ENCODE data around the gene PTPN1.
"Not testable (repeated sequence)": the region's sequence is repeated elsewhere in the genome, so short reads cannot be mapped to it uniquely, and the experiment has no call there.

The PTPN1 gene

DNA sequence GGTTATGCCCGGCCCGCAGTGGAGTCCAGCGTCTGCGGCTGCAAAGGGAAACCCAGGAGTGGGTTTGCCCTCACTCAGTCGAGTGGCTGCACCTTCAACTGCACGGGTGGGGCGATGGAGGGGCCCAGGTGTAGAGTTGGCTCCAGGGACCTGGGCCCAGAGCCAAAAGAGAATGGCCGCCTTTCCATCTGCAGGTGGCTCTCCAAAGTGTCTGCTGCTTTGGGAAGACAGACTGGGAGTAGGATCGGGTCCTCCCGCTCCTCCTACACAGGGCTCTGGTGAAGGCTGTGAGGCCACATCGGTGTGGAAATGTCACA is 80.1 kb downstream of the PTPN1 start:
- no peak for DNase-seq (ENCODE audit: low read depth, low spot score)

DNA sequence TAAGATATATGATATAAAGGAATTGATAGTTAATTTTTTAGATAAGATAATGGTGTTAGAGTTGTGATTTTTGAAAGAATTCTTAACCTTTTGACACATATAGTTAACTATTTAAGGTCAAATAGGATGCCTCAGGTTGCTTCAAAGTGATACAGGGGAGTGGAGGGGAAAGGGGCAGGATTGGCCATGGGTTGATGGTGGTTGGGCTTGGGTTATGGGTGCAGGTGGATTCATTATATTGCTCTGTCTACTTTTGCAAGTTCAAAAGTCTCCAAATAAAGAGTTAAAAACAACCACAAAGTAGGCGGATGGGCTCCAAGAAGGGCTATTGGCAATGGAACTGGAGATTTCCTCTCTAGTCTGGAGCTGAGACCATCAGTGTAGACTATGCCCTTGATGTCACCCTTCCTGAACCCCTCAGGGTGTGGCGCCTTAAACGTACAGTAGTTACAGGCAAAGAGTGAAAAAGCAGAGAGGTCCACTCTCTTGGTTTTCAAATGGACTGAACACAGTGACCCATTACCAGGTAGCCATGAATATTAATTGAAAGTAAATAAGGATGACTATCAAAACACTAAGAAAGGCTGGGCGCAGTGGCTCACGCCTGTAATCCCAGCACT is 81.2 kb downstream of the PTPN1 start:
- DNase-seq (ENCODE audit: low read depth, low spot score) = no peak

DNA sequence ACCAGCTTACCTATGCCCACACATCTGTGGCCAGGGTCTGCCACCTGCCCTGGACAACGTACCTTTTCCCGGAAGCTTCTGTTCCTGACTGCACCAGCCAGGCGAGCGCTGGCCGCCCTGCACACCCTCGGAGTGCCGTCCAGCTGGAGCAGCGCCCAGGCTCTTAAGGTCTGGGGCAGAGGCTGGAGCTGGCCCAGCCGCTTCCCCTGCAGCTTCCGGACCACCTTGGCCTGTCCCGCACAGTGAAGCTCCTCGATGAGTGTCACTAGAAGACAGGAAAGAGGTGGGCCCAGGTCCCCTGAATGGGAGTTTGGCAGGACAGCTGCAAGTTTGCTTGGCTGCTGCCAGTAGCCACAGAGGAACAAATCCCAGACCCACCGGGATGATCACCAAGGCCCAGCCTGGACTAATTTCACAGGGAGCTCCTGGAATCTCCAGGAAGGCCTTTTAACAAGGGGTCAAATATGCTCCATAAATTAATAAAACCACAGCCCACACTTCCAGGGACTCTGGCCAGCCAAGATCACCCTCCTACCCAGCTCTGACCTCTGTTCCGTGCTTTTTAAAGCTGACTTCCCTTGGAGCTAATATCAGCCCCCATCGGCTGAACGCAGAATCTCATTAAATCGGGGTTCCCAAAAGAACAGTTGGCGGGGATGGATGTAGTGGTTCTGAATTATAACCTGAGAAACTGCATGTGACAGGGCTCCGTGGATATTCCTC is 82.3 kb downstream of the PTPN1 start:
- DNase-seq (ENCODE audit: low read depth, low spot score) = no peak

DNA sequence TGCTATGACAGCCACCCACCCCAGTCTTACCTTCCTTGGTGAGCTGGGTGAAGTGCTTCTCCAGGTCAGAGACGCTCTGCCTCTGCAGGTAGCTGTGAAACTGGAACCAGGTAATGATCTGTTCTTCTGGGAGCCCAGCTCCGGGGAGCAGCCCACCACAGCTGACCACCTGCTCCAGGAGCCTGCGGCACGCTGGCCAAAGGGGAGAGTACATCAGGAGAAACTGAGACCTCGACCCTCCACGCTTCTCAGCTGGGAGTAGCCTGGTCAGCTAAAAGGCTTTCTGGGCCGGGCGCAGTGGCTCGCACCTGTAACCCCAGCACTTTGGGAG is 82.8 kb downstream of the PTPN1 start:
- DNase-seq (ENCODE audit: low read depth, low spot score) = no peak

DNA sequence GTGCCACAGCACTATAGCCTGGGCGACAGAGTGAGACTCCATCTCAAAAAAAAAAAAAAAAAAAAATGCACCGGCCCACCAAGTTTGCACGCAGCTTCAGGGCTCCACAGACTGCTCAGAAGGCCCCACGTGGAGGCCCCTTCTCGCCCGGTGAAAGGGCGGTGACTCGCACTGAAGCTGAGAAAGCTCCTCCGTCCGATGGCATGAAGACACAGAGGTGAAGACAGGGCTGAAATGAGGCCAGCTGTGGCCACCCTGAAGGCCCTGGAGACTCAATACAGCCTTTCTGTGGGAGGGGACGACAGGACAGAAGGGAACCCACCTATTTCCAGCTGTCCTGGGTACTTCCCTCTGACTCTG is 84.0 kb downstream of the PTPN1 start:
- no peak for DNase-seq (ENCODE audit: low read depth, low spot score)

DNA sequence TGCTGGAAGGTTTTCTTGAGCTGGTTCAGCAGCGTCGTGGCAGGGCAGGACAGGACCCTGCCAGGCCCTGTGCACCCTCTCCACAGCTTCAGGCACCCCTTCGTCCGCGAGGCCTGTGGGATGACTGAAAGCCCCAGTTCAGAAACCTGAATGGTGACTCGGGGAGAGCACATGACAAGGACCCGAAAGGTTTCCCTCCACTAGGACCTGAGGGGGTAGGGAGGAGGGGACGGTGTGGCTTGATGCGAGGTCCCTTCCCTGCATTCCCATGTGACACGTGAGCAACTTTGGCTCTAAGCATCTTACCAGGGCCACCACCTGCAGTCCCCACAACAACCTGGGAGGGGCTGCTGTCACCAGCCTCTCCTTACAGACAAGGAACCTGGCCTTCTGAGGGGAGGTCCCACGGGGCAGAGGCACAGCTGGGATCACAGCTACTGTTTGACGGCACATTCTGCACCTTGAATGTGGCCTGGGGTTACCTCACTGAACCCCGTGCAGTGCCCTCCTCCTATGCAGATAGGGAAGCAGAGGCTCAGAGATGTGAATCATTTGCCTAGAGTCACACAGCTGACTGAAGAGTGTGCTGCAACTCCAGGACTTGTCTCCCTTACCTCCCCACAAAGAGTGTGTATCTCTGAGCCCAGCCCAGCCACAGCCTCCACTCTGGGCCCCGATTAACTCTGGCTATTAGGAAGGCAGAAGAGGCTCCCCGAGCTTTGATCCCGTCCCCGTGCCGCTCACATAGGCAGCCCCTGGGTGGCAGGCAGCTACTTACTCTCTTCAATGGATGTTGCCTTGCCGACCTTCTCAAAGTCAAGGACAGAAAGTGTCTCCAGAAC is 84.6 kb downstream of the PTPN1 start:
- no peak for DNase-seq (ENCODE audit: low read depth, low spot score)

DNA sequence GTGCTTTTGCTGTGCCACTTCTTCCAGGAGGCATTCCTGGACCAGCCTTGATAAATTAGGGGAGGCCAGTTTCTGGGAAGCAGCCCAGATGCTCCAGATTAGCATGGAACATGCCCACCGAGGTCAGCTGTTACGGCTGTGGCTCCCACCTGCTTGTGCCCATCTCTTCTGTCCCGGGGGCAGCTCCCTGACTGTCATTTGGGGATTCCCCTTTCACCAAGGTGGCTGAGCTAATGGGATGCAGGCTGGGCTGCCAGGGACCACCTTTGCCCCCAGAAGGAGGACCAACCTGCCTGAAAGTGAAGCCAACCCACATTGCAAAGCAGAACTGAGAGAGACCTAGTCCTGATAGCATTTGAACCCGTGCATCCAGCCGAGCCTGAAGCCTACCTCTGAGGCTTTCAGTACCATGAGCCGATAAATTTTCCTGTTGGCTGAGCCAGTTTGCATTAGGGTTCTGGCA is 85.3 kb downstream of the PTPN1 start:
- DNase-seq (ENCODE audit: low read depth, low spot score) = no peak

DNA sequence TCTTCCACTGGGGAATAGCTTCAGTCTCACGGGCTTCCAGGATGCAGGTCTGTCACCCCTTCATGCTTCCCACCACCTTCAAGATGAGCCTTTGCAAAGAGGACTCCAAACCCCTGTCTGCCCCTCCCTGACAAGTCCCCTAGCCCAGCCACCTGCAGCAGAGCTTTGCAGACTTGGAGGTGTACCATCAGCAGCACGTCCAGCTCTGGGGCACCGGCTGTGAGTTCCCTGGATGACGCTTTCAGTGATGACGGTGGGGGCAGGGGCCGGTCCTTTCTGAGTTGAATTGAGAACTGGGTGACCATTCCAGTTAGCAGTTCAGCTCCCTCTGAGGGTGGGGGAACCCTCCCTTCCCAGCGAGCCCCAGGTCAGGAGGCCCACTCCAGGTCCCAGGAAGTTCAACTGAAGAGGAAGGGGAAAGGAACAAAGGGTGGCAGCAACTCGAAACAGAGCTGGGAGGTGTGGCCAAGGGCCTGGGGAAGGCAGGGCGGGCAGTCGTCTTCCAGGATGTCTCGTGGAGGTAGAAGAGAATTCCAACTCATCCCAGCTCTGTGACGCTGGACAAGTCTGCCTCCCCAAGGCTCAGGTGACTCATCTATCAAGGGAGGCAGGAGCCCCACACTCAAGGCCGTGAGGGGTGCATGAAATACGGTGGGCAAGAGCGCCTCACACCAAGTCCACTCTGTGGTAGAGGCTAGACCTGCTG is 86.0 kb downstream of the PTPN1 start:
- DNase-seq (ENCODE audit: low read depth, low spot score) = no peak

DNA sequence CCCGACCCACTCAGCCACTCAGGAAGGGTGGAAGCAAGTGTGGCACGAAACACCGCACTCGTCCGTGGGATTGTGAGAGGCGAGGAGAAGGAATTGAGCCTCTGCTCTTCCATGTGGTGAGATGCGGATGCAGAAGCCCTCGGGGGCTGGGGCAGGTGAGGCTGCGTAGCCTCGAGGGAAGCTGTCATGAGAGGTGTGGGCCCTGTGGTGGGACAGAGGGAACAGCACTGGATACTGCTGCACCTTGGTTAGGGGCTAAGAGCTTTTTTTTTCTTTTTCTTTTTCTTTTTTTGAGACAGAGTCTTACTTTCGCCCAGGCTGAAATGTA is 86.5 kb downstream of the PTPN1 start:
- DNase-seq (ENCODE audit: low read depth, low spot score) = no peak

DNA sequence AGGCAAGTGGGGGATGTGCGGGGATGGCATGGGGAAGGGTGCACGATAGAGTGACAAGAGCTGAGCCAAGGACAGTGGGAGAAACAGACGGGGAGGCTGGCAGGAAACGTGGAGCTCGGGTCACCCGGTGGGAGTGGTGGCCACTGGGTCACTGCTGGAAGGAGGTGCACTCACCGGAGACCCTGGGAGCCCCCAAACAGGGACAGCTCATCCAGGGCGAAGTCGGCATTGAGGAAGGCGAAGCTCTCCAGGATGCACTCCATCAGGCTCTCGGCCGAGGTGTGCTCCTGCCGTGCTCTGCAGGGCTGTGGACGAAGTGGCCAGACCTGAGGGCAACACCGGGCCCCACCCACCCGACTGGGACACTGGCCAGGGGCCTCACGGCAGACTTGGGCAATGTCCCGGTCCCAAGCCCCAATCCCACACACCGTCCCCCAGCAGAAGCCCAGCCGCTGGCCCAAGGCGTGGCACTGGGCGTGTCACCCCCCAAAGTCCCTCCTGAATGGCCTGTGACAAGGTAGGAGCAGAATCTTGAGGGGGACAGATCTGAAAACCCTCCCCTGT is 87.3 kb downstream of the PTPN1 start:
- no peak for DNase-seq (ENCODE audit: low read depth, low spot score)

DNA sequence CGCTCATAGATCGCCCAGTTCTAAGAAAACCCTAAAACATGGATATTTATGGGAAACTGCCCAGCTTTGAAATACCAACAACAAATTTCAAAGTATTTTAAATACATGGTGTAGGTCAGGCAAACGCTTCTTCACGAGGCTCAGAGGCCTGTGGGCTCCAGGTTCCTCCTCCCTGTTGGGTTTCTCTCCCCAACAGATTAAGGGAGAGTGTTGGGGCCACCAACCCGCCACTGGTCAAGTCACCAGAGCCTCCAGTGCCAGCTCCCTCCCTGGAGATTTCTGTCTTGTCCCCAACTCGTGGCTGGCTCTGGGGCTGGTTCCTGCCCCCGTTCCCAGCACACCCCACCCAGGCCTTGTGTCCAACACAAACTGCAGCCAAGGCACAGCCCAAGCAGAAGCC is 87.9 kb downstream of the PTPN1 start:
- no peak for DNase-seq (ENCODE audit: low read depth, low spot score)

DNA sequence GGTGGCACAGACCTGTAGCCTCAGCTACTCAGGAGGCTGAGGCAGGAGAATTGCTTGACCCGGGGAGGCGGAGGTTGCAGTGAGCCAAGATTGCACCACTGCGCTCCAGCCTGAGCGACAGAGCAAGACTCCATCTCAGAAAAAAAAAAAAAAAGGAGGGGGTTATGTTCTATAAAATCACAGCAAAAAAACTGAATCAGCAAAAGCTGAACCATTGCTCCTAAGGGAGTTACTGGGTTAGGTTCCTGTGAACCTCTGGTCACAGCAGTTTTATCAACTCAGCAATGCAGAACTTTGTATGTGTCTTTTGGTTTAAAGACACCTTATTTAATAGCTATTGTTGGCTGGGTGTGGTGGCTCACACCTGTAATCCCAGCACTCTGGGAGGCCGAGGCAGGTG is 88.6 kb downstream of the PTPN1 start:
- not testable (repeated sequence) for DNase-seq (ENCODE audit: low read depth, low spot score)

DNA sequence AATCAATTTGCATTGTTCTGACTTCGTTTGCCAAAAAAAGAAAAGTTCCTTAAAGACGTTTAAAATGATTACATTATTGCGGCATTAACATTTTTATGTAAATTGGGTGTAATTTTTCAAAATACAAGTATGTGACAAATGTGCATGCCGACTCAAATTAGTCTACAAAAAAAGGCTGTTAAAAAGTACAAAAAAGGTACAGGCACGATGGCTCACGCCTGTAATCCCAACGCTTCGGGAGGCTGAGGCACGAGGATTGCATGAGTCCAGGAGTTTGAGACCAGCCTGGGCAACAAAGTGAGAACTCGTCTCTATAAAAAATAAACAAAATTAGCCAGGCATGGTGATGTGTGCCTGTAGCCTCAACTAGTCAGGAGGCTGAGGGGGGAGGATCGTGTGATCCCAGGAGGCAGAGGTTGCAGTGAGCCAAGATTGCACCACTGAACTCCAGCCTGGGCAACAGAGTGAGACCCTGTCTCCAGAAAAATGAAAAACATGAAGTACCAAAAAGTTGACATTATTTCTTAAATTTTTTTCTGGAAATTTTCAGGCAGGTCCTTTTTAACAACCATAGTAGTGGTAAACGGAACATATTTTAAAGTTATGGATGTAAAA is 90.2 kb downstream of the PTPN1 start:
- DNase-seq (ENCODE audit: low read depth, low spot score) = no peak

DNA sequence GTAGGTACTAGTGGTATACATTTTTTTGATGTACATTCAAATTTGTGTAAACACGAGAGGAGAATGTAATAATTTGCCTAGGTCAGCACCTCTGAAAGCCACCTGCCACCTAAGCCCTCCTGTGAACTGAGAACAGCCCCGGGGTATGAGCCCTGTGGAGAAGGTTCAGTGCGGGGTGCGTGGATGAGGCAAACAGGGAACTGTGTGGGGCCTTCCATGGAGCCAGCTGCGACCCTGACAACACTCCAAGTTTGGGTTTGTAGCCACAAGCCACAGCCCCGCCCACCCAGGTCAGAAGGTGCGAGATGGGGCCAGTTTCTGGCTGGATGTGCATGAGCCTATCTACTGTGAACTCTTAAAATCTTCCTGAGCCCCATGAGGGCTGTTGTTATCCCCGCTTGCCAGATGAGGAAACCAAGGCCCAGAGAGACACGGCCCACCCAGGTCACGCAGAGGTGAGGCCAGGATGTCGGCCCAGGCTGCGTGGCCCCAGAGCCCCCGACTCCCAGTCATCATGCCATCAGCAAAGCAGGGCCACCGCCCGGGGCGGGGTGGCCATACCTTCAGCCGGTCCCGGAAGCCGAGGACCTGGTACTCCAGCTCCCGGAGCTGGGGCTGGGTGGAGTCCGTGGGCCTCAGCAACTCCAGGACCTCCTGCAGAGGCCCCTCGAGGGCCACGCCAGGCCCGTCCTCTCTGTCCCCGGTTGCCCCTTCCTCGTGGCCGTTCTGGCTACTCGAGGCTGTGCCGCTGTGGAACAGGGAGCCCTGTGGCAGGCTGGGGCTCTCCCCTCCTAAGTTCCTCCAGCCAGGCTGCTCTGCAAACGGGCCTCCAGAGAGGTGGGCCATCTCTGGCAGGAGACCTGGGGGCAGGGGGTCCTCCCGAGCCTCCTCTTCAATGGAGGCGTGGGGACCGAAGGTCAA is 91.6 kb downstream of the PTPN1 start:
- DNase-seq (ENCODE audit: low read depth, low spot score) = no peak

DNA sequence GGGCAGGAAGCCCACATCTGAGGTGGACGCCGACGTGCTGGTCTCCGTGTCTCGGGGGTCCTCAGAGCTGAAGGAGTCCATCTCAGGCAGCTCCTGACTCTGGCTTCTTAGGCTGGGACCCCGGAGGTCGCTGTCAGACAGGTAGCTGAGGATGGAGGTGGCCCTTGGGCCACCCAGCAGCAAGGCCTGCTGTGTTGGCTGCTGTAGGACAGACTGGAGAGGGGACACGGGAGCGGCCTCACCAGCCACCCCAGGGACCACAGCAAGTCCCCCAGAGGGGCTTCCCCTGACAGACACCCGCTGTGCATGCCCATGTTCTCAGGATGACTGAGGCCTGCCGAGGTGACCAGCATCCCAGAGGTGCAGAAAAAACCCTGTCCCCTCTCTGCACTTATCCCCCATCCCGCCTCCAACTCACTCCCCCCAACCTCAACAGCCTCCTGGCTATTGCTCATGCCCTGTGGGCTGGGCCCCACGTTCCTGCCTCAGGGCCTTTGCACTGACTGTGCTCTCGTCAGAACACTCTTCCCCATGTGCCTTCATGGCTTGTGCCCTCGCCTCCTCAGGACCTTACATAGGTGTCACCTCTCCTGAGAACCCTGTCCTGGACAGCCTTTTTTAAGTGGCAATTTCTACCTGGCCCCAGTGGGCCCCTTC is 92.4 kb downstream of the PTPN1 start:
- no peak for DNase-seq (ENCODE audit: low read depth, low spot score)

DNA sequence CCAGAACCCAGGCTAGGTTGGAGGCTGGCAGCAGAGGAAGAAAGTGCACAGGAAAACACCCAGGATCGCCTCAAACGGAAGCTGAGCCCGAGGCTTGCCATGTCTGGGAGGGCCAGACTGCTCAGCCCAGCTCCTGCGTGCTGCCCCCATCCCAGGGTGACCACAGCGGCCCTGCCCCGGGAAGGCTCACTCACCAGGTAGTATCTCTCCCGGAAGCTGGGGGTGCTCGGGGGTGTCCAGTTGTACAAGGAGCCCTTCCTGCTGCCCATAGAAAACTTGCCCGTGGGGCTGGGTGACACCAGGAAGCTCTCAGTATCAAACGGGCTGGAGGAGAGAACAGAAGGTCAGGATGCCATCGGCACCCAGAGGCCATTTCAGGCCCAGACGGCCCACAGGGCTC is 94.3 kb downstream of the PTPN1 start:
- no peak for DNase-seq (ENCODE audit: low read depth, low spot score)

DNA sequence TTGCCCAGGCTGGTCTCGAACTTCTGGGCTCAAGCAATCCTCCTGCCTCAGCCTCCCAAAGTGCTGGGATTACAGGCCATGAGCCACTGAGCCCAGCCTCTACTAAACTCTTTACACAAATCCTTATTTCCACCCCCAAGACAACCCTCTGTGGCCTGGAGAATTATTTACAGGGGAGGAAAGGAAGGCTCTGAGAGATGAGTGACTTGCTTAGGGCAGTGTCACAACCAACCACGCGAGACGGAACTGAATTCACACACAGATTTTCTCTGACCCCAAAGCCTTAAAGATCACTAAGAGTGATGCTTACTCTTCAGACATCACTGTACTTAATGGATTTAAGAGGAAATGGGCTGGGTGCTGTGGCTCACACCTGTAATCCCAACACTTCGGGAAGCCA is 95.0 kb downstream of the PTPN1 start:
- no peak for DNase-seq (ENCODE audit: low read depth, low spot score)

DNA sequence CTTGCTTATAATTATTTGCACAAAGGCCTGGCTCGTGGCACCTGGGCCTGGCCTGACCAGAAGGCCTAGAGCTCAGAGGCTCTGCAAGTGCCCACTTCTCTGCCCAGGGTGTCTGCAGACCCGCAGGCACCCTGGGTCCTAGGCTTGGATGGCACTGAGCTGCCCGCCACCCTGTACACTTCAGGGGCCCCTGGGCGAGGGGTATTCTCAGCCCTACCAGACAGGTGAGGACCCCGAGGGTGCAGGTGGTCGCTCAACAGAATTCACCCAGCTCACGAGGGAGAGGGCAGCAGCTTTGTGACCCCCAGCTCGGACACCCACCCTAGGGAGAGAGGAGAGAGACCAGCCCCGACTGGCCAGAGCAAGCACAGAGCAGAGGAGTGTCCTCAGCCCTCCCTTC is 97.3 kb downstream of the PTPN1 start:
- no peak for DNase-seq (ENCODE audit: low read depth, low spot score)

DNA sequence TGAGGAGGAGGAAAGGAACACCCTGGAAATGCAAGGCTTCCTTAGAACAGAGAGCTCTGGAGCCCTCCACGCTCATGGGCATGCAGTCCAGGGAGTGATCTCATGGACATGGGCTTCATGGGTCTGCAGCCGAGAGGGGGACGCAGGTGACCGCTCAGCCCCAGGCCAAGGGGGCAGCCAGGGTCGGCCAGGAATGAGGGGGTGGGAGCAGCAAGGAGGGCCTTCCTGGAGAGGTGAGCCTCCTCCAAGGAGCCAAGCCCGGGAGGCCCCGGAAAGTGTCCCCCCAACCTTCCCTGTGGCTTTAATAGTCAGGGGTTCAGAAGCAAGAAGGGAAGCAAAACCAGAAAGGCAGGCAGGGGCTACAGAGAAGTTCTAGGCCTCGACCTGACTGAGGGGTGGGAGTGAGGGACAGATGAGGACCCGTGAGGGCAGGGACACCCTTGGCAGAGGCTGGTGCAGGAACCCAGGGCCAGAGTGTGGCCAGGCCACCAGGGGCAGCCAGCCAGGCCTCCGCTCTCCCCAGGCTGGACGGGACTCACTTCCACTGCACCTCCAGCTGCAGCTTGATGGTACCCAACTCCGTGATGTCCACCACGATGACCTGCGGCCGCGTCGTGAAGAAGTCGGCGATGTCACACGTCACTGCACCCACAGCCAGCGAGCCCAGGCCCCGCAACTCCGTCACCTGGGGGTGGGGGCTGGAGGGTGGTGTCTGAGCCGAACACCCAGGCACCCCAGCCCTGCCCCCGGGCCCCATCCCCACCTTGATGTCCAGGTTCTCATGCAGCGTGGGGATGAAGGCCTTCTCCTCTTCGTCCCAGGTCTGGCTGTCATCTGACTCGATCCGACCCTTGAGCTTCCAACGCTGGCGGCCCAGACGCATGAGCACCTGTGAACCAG is 97.9 kb downstream of the PTPN1 start:
- DNase-seq (ENCODE audit: low read depth, low spot score) = no peak

All from activated naive CD8-positive, alpha-beta T cell treated with anti-CD3 and anti-CD28 coated beads, Interleukin-2, amount 50 U/mL, for 16 hours (primary cell).